K562 (cell line): ENCODE data around the gene GAB4.

ENCODE experiments used
- CTCF ChIP-seq, 3 experiments: IDR thresholded peaks in 2 of 3; conservative IDR thresholded peaks in 1 of 3; 2 replicates each; pipeline ENCODE4 v1.5.1; 2011 to 2012; ENCODE audit warnings: low read length in 3 of 3, mild to moderate bottlenecking in 3 of 3, control low read depth in 2 of 3, improper control_type of control experiment in 1 of 3, inconsistent platforms in 1 of 3, low read depth in 1 of 3, mixed read lengths in 1 of 3, moderate library complexity in 1 of 3; ENCODE audit not compliant: insufficient read depth in 2 of 3
- E2F4 ChIP-seq: sonication (generic); formaldehyde crosslinking; IDR thresholded peaks from 2 replicates; pipeline ENCODE4 v1.8.0; 2022; ENCODE audit warnings: mild to moderate bottlenecking, low read depth, missing genetic modification reagents
- SIX5 ChIP-seq, 2 experiments: IDR thresholded peaks; 2 replicates each; pipeline ENCODE4 v1.6.1; 2011; ENCODE audit warnings: low read length in 2 of 2, borderline replicate concordance in 1 of 2, low read depth in 1 of 2, mild to moderate bottlenecking in 1 of 2, moderate library complexity in 1 of 2; ENCODE audit not compliant: insufficient read depth in 1 of 2

GRCh38 chr22:16922706-16923105, 85.3 kb downstream of the GAB4 start:
- no peak for TF ChIP-seq CTCF (IDR thresholded peaks at IDR 0.05 in 2 of 3, conservative IDR thresholded peaks at IDR 0.05 in 1 of 3; ENCODE audit: insufficient read depth in 2 of 3, low read depth in 1 of 3, low read length in 3 of 3)
- no peak for TF ChIP-seq SIX5 (IDR thresholded peaks at IDR 0.05; ENCODE audit: borderline replicate concordance in 1 of 2, insufficient read depth in 1 of 2, low read depth in 1 of 2, low read length in 2 of 2)
- no peak for TF ChIP-seq E2F4 (CRISPR knock-in tag)
